B cell (primary cell): ENCODE data around the gene ELFN1.

Experiments used
- CTCF ChIP-seq: fragments of 200-600 bp; IDR thresholded peaks from one replicate; pipeline ENCODE4 v1.8.0; 2022; ENCODE audit warnings: antibody characterized with exemption, mild to moderate bottlenecking
- EZH2 ChIP-seq: IDR thresholded peaks from 2 replicates; pipeline ENCODE4 v1.6.1; 2012; ENCODE audit warnings: borderline replicate concordance, low read depth, mild to moderate bottlenecking, moderate library complexity, low read length; ENCODE audit not compliant: insufficient read depth, poor library complexity, severe bottlenecking

GRCh38 chr7:1677206-1678080 is 7.4 kb downstream of the ELFN1 start:
- TF ChIP-seq EZH2, result no peak
- TF ChIP-seq CTCF, result no peak
